HG02623 (cell line): Measurements from ENCODE around the gene DYRK4.
"Not testable (repeated sequence)": the region's sequence is repeated elsewhere in the genome, so short reads cannot be mapped to it uniquely, and the experiment has no call there.

Source experiments
- ATAC-seq: cut with Tn5 transposase; IDR thresholded peaks from one replicate; pipeline ENCODE4 v1.9.1; 2021; ENCODE audit warnings: moderate library complexity; ENCODE audit not compliant: unreplicated experiment

Gene DYRK4

GRCh38 chr12:4562034-4562657 is at the start of gene DYRK4:
Gene DYRK4 (plus strand): TSS chr12:4562208. CDS start chr12:4562246, 38 bp downstream.
- no peak for ATAC-seq

DNA sequence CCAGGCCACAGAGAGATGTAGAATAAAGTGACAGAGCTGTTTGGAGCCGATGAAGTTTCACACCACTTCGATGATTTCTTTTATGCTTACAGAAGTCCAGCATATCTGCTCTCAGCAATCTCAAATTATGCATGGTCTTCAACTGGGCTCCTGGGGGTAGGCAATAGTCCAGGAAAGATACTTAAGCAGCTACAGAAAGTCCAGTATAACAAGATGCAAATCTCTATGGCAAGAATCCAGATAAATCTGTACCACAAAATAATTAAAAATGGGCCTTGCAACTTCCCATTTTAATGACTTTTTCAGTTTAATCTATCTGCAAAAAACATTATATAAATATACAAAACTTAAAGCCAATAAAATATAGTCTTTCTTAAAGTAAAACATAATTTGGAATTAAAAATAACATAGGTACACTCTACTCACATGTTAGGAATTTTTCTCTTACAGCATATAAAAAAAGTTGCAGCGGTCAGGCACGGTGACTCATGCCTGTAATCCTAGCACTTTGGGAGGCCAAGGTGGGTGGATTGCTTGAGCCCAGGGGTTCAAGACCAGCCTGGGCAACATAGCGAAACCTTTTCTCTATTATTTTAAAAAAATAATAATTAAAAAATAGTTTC is 43.8 kb upstream of the DYRK4 start:
- no peak for ATAC-seq

DNA sequence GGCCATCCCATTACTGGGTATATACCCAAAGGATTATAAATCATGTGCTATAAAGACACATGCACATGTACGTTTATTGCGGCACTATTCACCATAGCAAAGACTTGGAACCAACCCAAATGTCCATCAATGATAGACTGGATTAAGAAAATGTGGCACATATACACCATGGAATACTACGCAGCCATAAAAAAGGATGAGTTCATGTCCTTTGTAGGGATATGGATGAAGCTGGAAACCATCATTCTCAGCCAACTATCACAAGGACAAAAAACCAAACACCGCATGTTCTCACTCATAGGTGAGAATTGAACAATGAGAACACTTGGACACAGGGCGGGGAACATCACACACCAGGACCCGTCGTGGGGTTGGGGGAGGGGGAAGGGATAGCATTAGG is 38.6 kb upstream of the DYRK4 start:
- not testable (repeated sequence) for ATAC-seq

DNA sequence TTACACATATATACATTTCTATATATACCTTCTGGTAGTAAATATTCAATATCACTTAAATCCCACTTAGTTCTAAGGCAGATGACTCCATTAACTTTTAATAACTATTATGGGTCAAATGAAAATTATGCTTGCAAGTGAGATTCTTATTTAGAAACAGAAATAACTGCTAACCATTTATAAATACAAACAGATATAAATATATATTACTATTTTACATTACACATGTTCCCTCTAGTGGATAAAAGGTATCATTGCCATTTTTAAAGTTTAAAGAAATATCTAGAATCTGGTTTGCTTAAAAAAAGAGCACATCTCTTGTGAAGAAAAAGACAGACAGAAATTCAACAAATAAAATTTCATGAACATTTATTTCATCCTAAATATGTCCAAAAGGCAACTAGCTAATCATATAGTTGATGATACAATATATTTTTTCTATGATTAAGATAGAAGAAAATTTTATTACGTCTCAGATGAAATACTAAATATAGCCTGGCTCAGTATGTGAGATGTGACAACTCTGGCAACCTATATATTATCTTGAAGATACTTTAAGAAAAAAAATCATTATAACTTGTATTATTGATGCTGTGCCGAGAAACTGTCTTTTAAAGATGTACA is 35.0 kb upstream of the DYRK4 start:
- ATAC-seq: no peak

- ATAC-seq: no peak
Measured at GRCh38 chr12:4530160-4530559, 31.8 kb upstream of the DYRK4 start.

- no peak for ATAC-seq
Measured at GRCh38 chr12:4530982-4531586, 30.9 kb upstream of the DYRK4 start.

- no peak for ATAC-seq
Measured at GRCh38 chr12:4535092-4535491, 26.9 kb upstream of the DYRK4 start.

DNA sequence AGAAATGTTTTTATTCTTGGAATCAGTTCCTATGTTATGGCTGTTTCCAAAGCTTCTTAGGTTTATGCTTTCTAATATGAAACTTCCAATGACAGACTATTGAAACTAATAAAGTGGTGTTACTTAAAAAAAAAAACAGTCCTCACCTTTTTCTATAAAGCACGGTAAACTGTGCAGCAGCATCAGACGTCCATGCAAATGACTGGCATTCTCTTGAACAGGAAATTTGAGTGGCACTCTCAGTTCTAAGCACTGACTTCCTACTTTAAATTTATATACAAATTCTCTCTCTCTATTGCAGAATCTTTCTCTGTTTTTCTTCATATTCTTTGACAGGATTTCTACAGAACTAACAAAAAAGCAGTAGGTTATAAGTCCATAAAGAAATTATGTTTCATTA is 26.1 kb upstream of the DYRK4 start:
- ATAC-seq: no peak

DNA sequence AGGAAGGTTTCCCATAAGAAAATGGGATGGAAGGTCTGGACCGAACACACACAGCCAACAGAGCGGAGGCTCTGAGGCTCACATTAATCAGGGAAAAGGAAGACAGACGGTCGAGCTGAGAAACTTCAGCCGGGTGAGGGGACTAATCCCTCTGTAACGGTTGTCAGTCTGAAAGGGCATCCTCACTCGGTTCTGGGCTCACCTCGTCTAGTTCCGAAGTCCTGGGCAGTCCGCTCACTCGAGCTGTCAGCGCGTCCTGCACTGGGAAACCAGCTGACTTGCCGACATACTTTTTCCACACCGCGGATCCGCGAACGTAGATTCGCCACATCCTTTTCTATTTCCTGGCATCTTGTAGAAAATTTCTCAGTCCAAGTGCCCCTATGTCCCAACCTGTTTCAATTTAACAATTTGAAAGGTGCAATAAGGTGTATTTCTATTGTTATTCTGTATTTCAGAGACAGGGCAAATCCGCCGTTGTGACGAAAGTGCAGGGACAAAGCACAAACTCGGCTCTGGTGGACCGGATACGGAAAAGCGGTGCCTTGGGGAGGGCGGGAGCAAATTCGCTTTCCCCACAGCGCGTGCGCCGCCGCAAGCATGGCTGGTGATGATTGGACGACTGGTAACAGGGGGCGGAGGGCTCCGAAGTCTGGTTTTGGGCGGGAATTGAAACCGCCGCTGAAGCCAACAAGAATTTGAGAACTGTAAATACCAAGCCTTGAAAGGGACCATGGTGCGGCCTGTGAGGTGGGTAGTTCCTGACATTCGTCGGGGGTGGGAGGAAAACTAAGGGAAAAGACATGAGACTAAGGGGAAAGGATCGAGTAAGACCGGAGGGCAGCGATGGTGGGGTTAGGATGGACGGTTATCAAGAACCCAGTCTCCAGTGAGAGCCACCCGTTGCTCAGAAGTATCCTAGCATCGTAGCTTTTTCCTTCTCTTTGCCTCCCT is 23.5 kb upstream of the DYRK4 start, which contains the start of gene RAD51AP1:
Gene RAD51AP1, plus strand, starts transcription at position 684 of the 954 bp plus-strand sequence. Its CDS starts 50 bp downstream, at position 734.
- peak; percentile 77 for ATAC-seq

- no peak for ATAC-seq
Measured at GRCh38 chr12:4539167-4539870, 22.7 kb upstream of the DYRK4 start.

DNA sequence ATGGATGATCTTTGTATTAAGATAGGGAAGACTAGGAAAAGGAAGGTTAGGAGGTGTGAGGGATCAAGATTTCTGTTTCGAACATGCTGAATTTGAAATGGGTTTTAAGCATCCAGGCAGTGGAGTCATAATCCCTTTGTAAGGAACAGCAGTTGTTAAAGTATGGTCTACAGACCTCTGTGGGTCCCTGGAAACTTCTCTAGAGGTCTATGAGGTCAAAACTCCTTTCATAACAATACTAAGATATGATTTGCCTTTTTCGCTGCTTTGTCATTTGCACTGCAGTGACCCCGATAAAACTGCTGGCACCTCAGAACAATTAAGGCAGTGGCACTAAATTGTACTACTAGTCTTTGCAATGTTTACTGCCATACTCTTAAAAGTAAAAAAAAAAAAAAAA is 21.8 kb upstream of the DYRK4 start:
- no peak for ATAC-seq

- no peak for ATAC-seq
Measured at GRCh38 chr12:4540638-4541037, 21.4 kb upstream of the DYRK4 start.

DNA sequence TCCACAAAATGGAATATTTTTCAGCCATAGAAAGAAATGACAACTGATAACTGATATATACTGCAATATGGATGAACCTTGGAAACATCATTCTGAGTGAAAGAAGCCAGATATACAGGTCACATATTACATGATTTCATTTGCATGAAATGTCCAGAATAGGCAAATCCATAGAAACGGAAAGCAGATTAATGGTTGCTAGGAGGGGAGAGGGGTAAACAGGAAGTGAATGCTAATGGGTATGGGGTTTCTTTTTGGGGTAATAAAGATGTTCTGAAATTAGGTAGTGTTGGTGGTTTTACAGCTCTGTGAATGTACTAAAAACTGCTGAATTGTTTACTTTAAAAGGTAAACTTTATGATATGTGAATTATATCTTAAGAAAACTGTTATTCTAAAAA is 16.8 kb upstream of the DYRK4 start:
- no peak for ATAC-seq

GRCh38 chr12:4552191-4552590 is 9.8 kb upstream of the DYRK4 start:
- ATAC-seq: no peak

GRCh38 chr12:4553943-4554342 is 8.1 kb upstream of the DYRK4 start:
- ATAC-seq: no peak

GRCh38 chr12:4555804-4556203 is 6.2 kb upstream of the DYRK4 start:
- ATAC-seq: no peak

GRCh38 chr12:4556735-4557530 is 5.1 kb upstream of the DYRK4 start:
- no peak for ATAC-seq

DNA sequence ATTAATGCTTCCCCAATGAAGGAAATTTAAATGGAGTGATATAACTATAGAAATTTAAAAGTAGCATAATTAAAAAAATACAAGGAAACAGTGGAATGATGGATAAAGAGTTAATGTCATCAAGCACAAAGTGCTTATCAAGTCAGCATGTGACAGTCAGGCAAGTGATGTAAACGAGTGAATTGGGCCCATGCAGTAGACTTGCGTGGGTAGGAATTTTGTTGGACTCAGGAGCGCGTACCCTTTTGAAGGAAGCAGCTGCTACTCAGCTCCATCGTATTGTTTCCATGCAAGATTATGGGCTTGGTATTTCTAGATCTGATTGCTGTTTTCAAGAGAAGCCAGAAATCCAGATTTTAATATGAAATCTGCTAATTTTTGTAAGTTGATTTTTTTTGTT is 4.4 kb upstream of the DYRK4 start:
- ATAC-seq: no peak

DNA sequence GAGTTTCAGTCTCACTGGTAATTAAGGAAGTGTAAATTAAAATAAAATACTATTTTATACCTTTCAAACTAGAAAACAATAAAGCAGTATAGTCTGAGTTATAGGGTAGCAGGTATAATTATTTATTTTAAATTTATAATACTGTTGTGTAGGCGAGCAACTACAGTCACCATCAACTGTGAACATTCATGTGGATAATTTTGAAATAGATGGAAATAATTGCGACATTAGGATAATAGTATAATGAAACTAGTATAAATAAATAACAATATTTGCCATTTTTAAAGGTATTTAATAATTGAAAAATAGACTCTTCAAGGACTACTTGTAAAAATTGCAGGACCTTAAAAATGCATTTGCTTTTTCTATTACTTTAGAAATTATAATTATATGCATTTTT is 3.8 kb upstream of the DYRK4 start:
- no peak for ATAC-seq
